GM19351 (cell line): ENCODE results near the gene DNPEP.
A peak's percentile ranks its signal among the peaks of the same experiment; 100 is the strongest.

Source experiments
- ATAC-seq: cut with Tn5 transposase; IDR thresholded peaks from one replicate; pipeline ENCODE4 v1.9.1; 2021; ENCODE audit warnings: mild to moderate bottlenecking, moderate library complexity; ENCODE audit not compliant: unreplicated experiment

The DNPEP gene

DNA sequence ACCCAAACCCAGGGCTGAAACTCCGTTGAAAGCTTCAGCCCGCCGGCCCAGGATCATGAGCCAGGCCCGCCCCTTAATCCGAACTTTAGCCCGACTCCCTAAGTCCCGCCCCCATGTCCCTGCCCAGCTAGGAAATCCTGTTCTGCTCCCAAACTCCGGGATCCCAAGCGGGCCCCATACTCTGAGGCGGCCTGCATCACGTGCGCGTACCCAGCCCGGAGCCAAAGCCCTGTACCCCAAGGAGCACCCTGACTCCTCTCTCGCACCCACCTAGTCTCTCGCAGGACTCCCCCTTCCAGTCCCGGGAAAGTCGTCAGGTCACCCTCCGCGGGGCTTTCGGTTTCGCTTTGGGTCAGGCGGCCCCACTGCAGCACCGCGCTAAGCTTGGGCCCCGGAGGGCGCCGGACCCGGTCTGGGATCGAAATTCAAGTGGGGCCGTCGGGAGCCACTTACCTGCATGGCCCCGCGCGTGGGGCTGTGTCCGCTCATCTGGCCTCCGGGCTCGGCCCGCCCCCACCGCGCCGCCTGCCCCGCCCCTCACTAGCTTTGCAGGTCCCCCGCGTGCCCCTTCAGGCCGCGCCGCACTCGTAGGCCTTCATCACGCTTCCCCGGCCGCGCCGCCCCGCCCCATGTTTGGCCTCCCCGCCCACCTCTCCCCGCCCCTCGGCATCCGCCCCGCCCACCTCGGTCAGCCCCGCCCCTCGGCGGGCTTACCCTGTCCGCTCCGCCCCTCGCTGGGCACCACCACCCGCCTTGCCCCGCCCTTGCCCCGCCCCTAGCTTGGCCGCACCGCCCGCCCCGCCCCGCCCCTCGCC lies at the start of gene DNPEP:
TSS of gene DNPEP (minus strand) at position 607 of the 815 bp plus-strand sequence. CDS start at position 489, 118 bp downstream.
- ATAC-seq = peak; percentile 55

DNA sequence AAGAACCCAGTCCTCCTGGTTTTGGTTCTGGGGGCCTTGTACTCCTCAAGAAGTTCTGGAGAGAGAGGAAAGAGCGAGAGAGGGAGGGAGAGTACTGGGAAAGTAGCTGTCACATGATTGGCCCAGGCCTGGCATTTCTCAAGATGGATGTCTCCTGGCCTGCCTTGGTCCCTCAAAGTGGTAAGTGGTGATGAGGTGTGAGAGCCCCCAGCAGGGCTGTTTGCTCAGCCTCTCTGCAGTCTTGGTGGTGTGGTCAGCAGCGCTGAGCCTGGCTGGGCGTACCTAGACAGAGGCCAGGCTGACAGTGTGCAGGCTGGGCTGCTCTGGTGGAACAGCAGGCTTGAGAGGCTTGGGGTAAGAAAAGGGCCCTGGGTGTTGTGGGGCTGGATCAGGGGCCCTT lies 49.4 kb upstream of the DNPEP start:
- ATAC-seq = no peak

GRCh38 chr2:219436491-219436890 lies 48.8 kb upstream of the DNPEP start:
- no peak for ATAC-seq

GRCh38 chr2:219435701-219436100 lies 48.0 kb upstream of the DNPEP start:
- ATAC-seq = no peak

GRCh38 chr2:219434718-219435525 lies 47.2 kb upstream of the DNPEP start, which contains the start of gene SPEG:
TSS of gene SPEG (plus strand) at chr2:219434843. CDS start at chr2:219434978, 135 bp downstream.
- ATAC-seq = no peak

DNA sequence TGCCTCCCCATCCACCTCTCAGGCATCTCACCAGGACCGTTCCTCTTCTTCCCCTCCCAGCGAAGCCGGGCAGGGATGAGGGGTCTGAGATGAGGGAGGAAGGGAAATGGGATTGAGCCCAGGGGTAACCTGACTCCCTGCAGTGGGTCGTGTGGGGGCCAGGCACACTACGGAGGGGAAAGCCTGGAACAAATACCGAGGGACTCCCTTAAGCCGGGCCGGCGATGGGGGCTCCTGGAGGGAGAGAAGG lies 46.7 kb upstream of the DNPEP start:
- no peak for ATAC-seq

GRCh38 chr2:219433666-219434467 lies 46.2 kb upstream of the DNPEP start:
- ATAC-seq = no peak

GRCh38 chr2:219430633-219431615 lies 43.2 kb upstream of the DNPEP start:
- no peak for ATAC-seq

GRCh38 chr2:219429958-219430606 lies 42.4 kb upstream of the DNPEP start:
- ATAC-seq = no peak

DNA sequence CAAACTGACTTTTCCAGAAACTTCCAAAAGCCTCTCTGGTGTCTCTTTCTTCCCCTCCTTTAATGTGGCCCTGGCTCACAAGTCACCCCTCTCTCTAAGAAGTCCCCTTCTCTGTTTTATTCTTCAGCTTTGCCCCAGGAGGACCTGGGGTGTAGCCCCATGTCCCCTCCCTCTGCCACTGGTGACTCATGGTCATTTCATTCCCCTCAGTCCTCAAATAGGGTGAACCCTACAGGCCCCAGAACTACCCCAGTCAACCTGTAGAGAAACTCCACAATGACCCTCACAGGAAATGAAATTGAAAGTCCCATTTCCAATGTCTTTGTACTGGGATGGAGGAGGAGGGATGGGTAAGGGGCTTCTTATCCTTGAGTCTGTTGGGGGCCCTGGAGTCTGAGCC lies 40.8 kb upstream of the DNPEP start:
- ATAC-seq = no peak

DNA sequence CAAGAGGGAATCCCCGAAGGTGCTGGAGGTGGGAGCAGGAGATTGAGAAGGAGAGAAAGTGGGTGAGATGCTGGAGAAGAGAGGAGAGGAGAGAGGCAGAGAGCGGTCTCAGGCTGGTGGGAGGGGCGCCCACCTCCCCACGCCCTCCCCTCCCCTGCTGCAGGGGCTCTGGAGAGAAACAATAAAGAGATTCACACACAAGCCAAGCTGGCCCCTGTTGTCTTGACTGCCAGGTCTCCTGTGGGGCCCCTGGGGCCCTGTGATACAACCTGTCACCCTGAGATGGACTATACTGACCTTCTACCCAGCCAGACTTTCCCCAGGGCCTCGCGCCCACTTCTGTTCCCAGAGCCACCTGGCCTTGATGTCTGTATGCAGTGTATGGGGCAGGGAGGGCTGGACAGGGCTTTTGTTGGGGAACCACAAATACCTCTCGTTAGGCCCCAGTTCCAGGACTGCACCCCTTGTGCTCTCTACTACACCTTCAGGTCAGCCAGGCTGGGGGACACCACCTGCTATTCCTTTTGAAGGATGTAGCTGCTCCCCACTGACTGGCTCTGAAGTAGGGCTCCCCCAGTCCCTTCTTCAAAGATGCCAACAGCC lies 38.9 kb upstream of the DNPEP start:
- no peak for ATAC-seq

GRCh38 chr2:219426068-219426443 lies 38.3 kb upstream of the DNPEP start:
- no peak for ATAC-seq

DNA sequence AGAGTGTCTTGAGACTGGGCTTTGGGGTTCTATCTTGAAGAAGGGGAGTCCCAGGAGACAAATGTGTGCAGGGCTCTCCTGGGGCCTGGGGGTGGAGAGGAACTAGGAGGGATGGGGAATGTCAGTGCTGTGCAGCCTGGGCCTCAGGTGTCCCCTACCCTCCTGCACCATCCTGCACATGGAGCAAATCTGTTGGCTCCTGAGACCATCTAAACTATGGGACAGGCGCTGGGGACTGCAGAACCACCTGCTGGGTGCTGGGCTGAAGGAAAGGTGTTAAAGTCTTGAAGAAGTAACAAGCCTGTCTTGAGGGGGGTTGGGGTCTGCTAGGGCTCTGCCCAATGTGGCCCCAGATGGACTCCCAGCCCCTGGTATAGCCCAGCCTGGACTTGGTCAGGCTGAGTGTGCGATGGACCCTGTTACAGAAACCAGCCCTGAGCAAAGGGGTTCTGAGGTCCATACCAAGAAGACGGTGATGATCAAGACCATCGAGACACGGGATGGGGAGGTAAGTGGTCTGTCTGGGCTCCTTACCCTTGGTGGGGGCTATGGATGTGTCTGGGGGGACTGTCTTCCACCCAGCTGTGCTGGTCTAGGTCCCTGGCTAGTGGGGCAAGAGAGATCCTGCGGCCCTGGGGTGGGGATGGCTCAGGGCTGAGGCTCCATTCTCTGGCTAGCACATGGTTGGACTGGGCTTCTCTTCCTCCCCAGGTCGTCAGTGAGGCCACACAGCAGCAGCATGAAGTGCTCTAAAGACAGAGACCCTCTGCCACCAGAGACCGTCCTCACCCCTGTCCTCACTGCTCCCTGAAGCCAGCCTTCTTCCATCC lies 37.7 kb upstream of the DNPEP start:
- ATAC-seq = no peak

GRCh38 chr2:219423652-219424377 lies 36.1 kb upstream of the DNPEP start:
- no peak for ATAC-seq

DNA sequence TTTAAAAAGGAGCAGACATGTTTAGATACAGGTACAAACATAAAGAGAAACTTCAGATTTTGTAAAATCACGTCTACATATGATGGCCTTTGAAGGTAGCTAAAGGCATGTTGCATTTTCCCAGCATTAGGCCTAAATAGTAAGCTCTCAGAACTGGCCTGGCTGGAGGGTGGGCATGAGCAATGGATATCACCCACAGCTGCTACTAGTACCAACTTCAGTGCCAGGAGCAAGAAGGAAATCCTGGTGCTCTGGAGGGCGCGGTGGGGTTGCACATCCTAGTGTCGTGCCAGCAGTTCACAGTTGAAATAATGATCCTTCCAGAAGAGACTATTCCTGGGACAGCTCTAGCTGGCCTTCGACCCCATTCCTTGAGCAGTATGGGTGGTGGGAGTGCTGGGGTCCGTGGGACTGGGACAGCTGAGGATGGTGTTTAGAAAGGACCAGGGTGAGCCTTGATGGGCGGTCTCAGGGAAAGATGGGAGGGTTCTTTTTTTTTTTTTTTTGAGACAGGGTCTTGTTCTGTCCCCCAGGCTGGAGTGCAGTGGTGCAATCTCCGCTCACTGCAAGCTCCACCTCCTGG lies 35.3 kb upstream of the DNPEP start:
- ATAC-seq = no peak

GRCh38 chr2:219421323-219421722 lies 33.6 kb upstream of the DNPEP start:
- ATAC-seq = no peak

- no peak for ATAC-seq
Observed at GRCh38 chr2:219420687-219421086, 33.0 kb upstream of the DNPEP start.
